Right lobe of liver (tissue), 6 donors: ENCODE results near the gene TSFM. TPM values are rescaled to one million over a fixed set of nuclear protein-coding genes. Genes with fewer than 3 reads are reported as not detected.

Experiments used
- ATAC-seq, 4 donors: fragments of 200-7000 bp; cut with Tn5 transposase; one replicate each; pipeline ENCODE4 v1.9.1; 2020; ENCODE audit warnings: mild to moderate bottlenecking in 4 of 4, moderate library complexity in 4 of 4
- DNase-seq, 3 donors: peaks; one replicate each; pipeline ENCODE4 v3.0.0-alpha.2; 2020
- H3K27ac ChIP-seq, 3 donors: fragments of 200-600 bp; one replicate each; pipeline ENCODE4 v1.8.0; 2022
- H3K27me3 ChIP-seq, 2 donors: fragments of 200-600 bp; one replicate each; pipeline ENCODE4 v1.8.0; 2022
- H3K36me3 ChIP-seq, 4 donors: fragments of 200-600 bp; sonication (generic) in 1 of 4; one replicate each; pipeline versions ENCODE4 v1.5.1 to v1.8.0; 2017 to 2022; ENCODE audit warnings: control low read depth in 1 of 4
- H3K4me1 ChIP-seq, 4 donors: fragments of 200-600 bp; sonication (generic) in 1 of 4; one replicate each; pipeline versions ENCODE4 v1.5.1 to v1.8.0; 2017 to 2022; ENCODE audit warnings: control low read depth in 1 of 4
- H3K4me3 ChIP-seq, 3 donors: fragments of 200-600 bp; one replicate each; pipeline ENCODE4 v1.8.0; 2022
- H3K9me3 ChIP-seq, 4 donors: fragments of 200-600 bp; sonication (generic) in 1 of 4; one replicate each; pipeline versions ENCODE4 v1.5.1 to v1.8.0; 2017 to 2022; ENCODE audit warnings: control low read depth in 1 of 4
- POLR2A ChIP-seq: fragments of 450-650 bp; IDR thresholded peaks from one replicate; pipeline ENCODE4 v1.6.1; 2017; ENCODE audit warnings: antibody characterized with exemption, mild to moderate bottlenecking
- WGBS: methylation state at CpG from one replicate; pipeline ENCODE4 v1.1.6; 2018; ENCODE audit warnings: low coverage, low lambda C conversion rate; ENCODE audit not compliant: insufficient coverage; ENCODE audit errors: missing lambda C conversion rate; 5-methylcytosine and 5-hydroxymethylcytosine counted together
- intact Hi-C, 2 donors: fragments of 100-400 bp; cut with DNase I; formaldehyde crosslinking; loops; one replicate each; pipeline versions ENCODE4 v1.11.2 to v1.14.1; 2022
- total RNA-seq, 6 experiments: library from RNA; depleted of rRNA in 2 of 6; stranded (reverse); fragments of >200 nt in 2 of 6; fragmentation: NEBNext Ultra II Directional in 3 of 6; extraction: Animal tissue kit (Norgen Biotek cat#: 25700) in 3 of 6; gene quantifications; one replicate each; pipeline versions ENCODE4 v1.1.0 to v1.2.4, GENCODE V29; 2016 to 2023
- TF ChIP-seq, protein P1 (sequence below), 4 donors: fragments of 200-600 bp in 3 of 4; fragments of 450-650 bp in 1 of 4; IDR thresholded peaks; one replicate each; pipeline versions ENCODE4 v1.5.1 to v1.8.0; 2016 to 2022; ENCODE audit warnings: antibody characterized with exemption in 4 of 4, mild to moderate bottlenecking in 2 of 4
- donor health status: DM: no; HTN: yes; CAD: no.
- donor health status: DM: no; HTN: no; CAD: no.
- donor health status: DM: no; HTN: no; CAD: no.
- donor health status: DM: no; HTN: yes; CAD: no.
- donor health status: DM: no; HTN: yes; CAD: no.

TSFM gene
- total RNA-seq, 6 experiments from 2014 or later = 25.6 to 40.2 (median 30.9) TPM

DNA sequence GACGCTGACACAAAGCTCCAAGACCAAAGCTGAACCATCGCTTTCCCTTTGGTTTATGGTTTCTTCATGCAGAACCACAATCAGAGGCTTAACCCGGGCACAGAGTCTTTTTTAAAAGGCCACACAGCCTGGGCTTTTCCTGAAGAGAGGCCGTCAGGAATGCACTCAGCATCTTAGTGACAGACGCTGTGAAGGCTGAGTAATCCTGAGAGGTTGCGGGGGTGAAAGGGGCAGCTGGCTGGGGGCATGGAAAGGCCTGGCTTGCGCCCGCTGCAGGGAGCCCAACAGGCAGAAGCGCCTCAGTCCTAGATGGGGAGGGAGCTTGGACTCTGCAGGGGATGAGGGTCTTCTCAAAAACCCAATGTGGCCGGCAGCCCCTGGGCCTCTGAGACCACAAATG lies 50.4 kb downstream of the TSFM start:
- Histone ChIP-seq H3K27ac (no peak overlapping the region), H3K9me3 (no peaks in the 10 kb centered on the region), H3K36me3 (peaks cover 0 to 15% (median 9%) of the 10 kb centered on the region in 4 donors), H3K4me3 (no peak overlapping the region), H3K4me1 (peaks cover 0 to 68% (median 28%) of the 10 kb centered on the region in 4 donors), H3K27me3 (no peaks in the 10 kb centered on the region)
- ATAC-seq (no peak), DNase-seq (no peak)
- intact Hi-C loops = loop anchor here (5.0 kb wide), 2 partner anchors 69 to 74 kb away; no protein-coding TSS in a partner anchor
- TF ChIP-seq, protein P1, sequence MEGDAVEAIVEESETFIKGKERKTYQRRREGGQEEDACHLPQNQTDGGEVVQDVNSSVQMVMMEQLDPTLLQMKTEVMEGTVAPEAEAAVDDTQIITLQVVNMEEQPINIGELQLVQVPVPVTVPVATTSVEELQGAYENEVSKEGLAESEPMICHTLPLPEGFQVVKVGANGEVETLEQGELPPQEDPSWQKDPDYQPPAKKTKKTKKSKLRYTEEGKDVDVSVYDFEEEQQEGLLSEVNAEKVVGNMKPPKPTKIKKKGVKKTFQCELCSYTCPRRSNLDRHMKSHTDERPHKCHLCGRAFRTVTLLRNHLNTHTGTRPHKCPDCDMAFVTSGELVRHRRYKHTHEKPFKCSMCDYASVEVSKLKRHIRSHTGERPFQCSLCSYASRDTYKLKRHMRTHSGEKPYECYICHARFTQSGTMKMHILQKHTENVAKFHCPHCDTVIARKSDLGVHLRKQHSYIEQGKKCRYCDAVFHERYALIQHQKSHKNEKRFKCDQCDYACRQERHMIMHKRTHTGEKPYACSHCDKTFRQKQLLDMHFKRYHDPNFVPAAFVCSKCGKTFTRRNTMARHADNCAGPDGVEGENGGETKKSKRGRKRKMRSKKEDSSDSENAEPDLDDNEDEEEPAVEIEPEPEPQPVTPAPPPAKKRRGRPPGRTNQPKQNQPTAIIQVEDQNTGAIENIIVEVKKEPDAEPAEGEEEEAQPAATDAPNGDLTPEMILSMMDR (IDR thresholded peaks at IDR 0.05) = no peak
- TF ChIP-seq POLR2A = no peak
- 30% methylated on average over 3 of the region's 10 CpGs for WGBS

DNA sequence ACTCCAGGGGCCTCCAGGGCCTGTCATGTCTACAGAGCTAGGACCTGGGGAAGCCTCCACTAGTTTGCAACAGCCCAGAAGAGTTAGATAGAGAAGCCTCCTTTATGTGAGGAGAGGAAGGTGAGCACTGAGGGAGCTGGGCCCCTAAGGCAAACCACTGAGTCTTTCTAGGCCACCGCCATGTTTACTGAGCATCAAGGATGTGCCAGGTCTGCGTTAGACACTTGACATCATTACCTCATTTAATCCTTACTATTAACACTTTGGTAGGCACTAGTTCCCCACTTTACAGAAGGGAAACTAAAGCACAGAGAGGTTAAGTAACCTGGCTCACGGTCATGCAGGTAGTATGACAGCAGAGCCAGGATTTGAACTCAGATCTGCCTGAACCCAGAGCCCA lies 51.1 kb downstream of the TSFM start:
- Histone ChIP-seq H3K27ac (no peak overlapping the region), H3K9me3 (no peaks in the 10 kb centered on the region), H3K36me3 (peaks cover 0 to 8% (median 5%) of the 10 kb centered on the region in 4 donors), H3K4me3 (no peak overlapping the region), H3K27me3 (no peaks in the 10 kb centered on the region), H3K4me1 (peaks cover 2 to 76% (median 31%) of the 10 kb centered on the region in 4 donors)
- DNase-seq (no peak), ATAC-seq (no peak)
- intact Hi-C loops = loop anchor here (5.0 kb wide), 2 partner anchors 69 to 74 kb away; no protein-coding TSS in a partner anchor
- WGBS = 63% methylated on average over 2 of the region's 3 CpGs
- no peak for TF ChIP-seq POLR2A
- TF ChIP-seq, protein P1 (IDR thresholded peaks at IDR 0.05) = no peak

DNA sequence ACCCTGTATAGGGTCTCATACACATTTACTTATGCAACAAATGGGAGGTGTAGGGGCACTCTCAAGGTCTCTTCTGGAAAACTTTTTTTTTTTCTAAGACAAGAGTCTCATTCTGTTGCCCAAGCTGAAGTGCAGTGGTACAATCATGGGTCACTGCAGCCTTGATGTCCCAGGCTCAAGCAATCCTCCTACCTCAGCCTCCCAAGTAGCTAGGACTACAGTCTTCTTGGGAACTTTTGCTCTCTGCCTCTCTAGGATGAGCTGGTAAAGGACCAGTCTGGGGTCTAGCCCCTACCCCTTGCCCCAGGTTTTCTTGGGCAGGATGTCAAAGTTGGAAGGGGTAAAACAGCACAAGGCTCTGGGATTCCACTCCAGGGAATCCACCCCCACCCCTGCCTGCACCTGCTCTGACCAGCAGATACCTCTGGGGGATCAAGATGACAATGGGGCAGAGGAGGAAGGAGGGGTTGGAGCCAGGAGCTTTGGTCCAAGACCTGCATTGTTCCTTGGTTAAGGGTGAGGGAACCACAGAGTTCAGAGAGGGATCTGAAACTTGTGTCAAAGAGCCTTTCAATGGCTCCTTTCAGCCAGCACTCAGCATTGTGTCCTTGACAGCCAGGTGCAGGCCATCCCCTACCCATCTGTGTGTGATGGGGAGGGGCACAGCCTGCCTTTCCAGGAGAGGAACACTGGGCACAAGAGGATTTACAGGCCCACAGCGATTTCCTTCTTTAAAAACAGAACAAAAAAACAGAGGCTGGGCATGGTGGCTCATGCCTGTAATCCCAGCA lies 51.7 kb downstream of the TSFM start:
- Histone ChIP-seq H3K27ac (no peak overlapping the region), H3K4me3 (no peak overlapping the region), H3K9me3 (no peaks in the 10 kb centered on the region), H3K27me3 (no peaks in the 10 kb centered on the region), H3K4me1 (peaks cover 2 to 82% (median 34%) of the 10 kb centered on the region in 4 donors), H3K36me3 (peaks cover 0 to 2% (median under 1%) of the 10 kb centered on the region in 4 donors)
- WGBS = 40% methylated on average over 1 of the region's 1 CpG
- intact Hi-C loops = loop anchor here (5.0 kb wide), 2 partner anchors 68 to 73 kb away; no protein-coding TSS in a partner anchor
- DNase-seq (no peak), ATAC-seq (no peak)
- TF ChIP-seq POLR2A = no peak
- TF ChIP-seq, protein P1 (IDR thresholded peaks at IDR 0.05) = no peak

DNA sequence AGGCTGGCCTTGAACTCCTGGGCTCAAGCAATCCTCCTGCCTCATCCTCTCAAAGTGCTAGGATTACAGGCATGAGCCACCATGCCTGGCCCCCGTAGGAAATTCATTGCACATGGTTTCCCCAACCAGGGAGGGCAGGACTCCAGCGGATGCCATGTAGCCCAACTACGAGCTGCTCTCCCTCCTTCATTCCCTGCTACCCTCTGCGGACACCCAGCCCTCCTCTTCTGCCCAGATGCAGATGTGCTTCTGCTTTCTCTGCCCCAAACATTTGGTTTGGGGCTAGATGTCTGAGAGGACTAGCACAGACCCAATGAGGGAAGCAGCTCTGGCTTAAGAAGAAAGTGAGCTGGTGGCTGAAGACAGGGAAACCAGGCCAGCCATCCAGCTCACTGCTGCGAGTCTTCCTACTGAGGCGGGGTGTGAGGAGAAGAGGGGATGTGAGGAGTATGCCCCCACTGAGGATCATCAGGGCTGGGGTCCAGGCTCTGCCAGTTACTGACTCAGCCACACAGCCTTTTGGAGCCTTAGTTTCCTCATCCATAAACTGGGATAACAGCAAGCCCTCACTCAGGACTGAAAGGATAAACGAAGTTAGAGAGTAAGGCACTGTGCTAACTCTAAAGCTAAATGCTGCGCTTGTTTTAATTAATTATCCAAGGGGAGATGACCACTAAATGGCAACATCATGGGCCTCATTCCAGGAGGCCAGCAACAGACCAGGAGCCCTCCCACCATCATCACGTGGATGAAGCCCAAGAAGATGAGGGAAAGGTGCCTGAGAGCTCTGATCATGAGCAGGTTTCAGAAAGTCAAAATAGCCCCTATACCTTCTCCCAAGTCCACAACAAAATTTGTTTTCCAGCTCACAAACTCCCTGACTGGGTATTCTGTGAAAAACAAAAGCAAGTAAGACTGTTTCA lies 53.0 kb downstream of the TSFM start:
- TF ChIP-seq, protein P1 (IDR thresholded peaks at IDR 0.05) = no peak
- TF ChIP-seq POLR2A = no peak
- WGBS = 57% methylated on average over 3 of the region's 9 CpGs
- H3K27ac ChIP-seq = peak overlapping the region in 1 of 3 donors; percentile 41
- H3K9me3 ChIP-seq = no peaks in the 10 kb centered on the region
- no peak for DNase-seq
- no peaks in the 10 kb centered on the region for H3K36me3 ChIP-seq
- peaks cover 2 to 93% (median 41%) of the 10 kb centered on the region in 4 donors for H3K4me1 ChIP-seq
- no peak for ATAC-seq
- no peak overlapping the region for H3K4me3 ChIP-seq
- H3K27me3 ChIP-seq = no peaks in the 10 kb centered on the region
- intact Hi-C loops = no loop called here
